Measurements from ENCODE around the gene TMEM45A.
"Not testable (repeated sequence)": the region's sequence is repeated elsewhere in the genome, so short reads cannot be mapped to it uniquely, and the experiment has no call there.

The TMEM45A gene, protein sequence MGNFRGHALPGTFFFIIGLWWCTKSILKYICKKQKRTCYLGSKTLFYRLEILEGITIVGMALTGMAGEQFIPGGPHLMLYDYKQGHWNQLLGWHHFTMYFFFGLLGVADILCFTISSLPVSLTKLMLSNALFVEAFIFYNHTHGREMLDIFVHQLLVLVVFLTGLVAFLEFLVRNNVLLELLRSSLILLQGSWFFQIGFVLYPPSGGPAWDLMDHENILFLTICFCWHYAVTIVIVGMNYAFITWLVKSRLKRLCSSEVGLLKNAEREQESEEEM

DNA sequence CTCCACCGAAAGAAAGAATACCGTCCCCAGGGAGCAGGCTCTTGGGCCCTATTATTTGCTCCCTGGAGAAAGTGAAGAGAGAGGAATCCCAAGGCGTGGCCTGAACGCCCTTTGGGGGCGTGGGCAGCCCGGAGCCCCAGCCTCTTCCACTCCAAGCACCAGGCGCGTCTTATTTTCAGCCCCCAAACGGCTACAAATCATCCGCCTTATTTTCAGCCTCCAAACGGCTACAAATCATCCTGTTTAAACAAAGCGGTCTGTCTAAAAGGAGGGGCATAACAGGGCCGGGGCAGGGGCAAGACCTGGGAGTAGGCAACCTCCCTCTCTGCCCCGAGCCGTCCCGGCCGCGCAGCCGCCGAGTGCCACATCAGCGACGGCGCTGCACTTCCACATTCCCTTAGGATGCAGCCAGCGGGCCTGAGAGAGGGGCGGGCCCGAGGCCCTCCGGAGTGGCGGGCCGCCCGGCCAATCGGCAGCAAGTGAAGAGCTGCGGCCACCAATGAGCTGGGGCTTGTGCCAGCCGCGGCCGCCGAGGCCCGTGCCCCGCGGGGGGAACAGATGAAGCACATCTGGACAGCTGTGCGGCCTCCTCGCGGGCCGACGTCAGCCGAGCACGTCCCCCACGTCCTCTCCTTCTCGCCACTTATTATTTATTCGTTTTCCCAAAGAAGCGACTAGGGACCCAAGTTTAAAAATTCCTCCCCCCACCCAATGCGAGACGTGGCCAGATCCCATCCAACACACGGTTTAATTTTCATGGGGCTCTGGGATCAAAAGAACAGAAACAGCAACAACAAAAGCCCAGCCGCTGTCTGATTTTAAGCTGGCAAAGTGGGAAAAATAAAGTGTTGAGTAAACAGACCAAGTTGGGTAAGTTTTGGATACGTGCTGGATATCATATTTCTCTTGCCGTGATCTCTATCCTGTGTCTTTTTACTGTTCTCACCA, at the start of gene TMEM45A:
Gene TMEM45A, plus strand, starts transcription at position 561 of the 948 bp plus-strand sequence. CDS start 62,593 bp downstream, outside the sequence.
- Histone ChIP-seq H3K9ac (peak within 1 kb of the TSS in 10 of 11 experiments; percentile 27 to 50 (median 40); a peak in 13 of 22 replicates), H3K4me3 (peak within 1 kb of the TSS; percentile 42 to 65 (median 55)), H3K9me3 (replicated peaks in 1 of 11) (peaks cover 0 to 10% (median 6%) of the 10 kb centered on the region in 11 experiments; a peak in 5 of 22 replicates), H4K20me1 (no peaks in the 10 kb centered on the region), H3K27me3 (0 out of 22 replicates have a peak, but pooled peaks cover 0 to 4% (median 0%) of the 10 kb centered on the region in 11 experiments), H3K4me2 (peak within 1 kb of the TSS; percentile 52 to 74 (median 63)), H3K36me3 (no peaks in the 10 kb centered on the region), H3K27ac (no peak within 1 kb of the TSS; a peak in 2 of 22 replicates), H3K4me1 (peaks cover 0 to 10% (median 0%) of the 10 kb centered on the region in 10 experiments; a peak in 5 of 20 replicates)
- TF ChIP-seq Cebpa-rat (IDR thresholded peaks at IDR 0.05) = no peak

DNA sequence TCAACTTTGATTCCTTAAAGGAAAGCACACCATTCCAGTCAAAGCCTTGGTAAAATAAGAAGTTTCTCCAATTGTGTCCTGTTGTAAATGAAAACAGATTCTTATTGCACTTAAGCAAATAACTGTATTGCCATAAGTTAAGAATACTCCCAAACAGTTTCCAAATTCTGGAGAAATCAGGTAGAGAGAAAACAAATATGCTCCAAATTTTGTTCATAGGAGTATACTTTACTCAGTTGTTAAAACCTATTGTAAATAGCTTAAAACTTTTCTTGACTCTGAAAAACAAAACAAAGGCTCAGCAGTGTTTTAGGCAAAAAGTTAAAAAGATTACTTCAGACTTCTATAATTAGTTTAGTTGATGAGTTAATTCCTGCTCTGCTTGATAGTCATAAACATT, 48.7 kb upstream of the TMEM45A start:
- no peaks in the 10 kb centered on the region for H4K20me1 ChIP-seq
- peaks cover 18 to 39% (median 32%) of the 10 kb centered on the region in 11 experiments; a peak in 18 of 22 replicates for H3K9me3 ChIP-seq (replicated peaks in 1 of 11)
- no peaks in the 10 kb centered on the region for H3K27me3 ChIP-seq
- no peaks in the 10 kb centered on the region for H3K36me3 ChIP-seq
- H3K9ac ChIP-seq = no peak overlapping the region
- TF ChIP-seq Cebpa-rat (IDR thresholded peaks at IDR 0.05) = no peak
- no peak overlapping the region for H3K27ac ChIP-seq
- no peak overlapping the region for H3K4me2 ChIP-seq
- H3K4me1 ChIP-seq = no peaks in the 10 kb centered on the region
- no peak overlapping the region for H3K4me3 ChIP-seq

DNA sequence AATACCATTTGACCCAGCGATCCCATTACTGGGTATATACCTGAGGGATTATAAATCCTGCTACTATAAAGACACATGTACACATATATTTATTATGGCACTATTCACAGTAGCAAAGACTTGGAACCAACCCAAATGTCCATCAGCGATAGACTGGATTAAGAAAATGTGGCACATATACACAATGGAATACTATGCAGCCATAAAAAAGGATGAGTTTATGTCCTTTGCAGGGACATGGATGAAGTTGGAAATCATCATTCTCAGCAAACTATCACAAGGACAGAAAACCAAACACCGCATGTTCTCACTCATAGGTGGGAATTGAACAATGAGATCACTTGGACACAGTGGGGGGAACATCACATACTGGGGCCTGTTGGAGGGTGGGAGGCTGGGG, 45.4 kb upstream of the TMEM45A start:
- not testable (repeated sequence) for H3K4me2 ChIP-seq, H3K4me1 ChIP-seq, H3K9ac ChIP-seq, H3K27ac ChIP-seq, H3K4me3 ChIP-seq, H3K36me3 ChIP-seq, H4K20me1 ChIP-seq, H3K27me3 ChIP-seq
- H3K9me3 ChIP-seq (replicated peaks in 1 of 11) = peaks cover 18 to 39% (median 32%) of the 10 kb centered on the region in 11 experiments; a peak in 18 of 22 replicates

DNA sequence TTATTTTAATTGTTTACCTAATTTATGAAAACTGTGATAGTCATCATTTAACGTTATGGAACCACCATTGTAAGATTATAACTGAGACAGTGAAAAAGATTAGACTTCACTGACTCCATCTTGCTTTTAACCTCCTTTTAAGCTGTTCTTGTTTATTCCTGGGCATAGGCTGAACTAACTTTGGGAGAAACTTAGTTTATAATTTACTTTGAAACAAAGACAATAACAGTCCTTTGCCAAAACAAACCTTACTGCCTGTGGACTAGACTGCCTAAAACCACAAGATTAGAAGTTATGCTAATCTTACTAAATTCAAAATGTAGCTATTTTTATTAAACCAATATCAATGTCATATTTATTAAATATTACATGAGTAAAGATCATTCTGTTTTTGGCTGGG, 44.3 kb upstream of the TMEM45A start:
- Histone ChIP-seq H4K20me1 (no peaks in the 10 kb centered on the region), H3K9me3 (replicated peaks in 1 of 11) (peaks cover 18 to 39% (median 32%) of the 10 kb centered on the region in 11 experiments; a peak in 18 of 22 replicates), H3K27me3 (no peaks in the 10 kb centered on the region), H3K4me3 (no peak overlapping the region), H3K36me3 (no peaks in the 10 kb centered on the region), H3K4me2 (no peak overlapping the region), H3K9ac (no peak overlapping the region), H3K27ac (no peak overlapping the region), H3K4me1 (no peaks in the 10 kb centered on the region)
- no peak for TF ChIP-seq Cebpa-rat (IDR thresholded peaks at IDR 0.05)

DNA sequence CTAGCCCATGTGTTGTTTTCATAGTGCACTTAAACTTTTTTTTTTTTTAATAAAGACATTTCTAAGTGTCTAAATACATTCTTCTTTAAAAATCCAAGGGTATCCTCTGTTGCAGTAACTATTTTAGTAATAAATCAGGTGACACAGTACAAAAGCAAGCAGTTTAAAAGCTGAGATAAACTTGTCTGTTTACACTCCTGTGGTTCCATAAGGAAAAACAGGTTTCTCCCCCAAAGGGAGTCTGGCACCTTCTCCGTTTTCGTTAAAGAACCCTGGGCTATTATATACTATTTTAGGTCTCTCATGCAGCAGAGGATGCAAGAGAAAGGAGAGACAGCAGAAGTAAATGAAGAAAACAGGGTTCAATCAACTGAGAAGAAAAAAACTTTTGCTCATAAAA, 43.2 kb upstream of the TMEM45A start:
- H3K36me3 ChIP-seq = no peaks in the 10 kb centered on the region
- H3K27ac ChIP-seq = no peak overlapping the region
- no peak overlapping the region for H3K4me2 ChIP-seq
- no peak for TF ChIP-seq Cebpa-rat (IDR thresholded peaks at IDR 0.05)
- H3K4me3 ChIP-seq = no peak overlapping the region
- H3K9me3 ChIP-seq (replicated peaks in 1 of 11) = peaks cover 12 to 29% (median 23%) of the 10 kb centered on the region in 11 experiments; a peak in 18 of 22 replicates
- no peaks in the 10 kb centered on the region for H3K27me3 ChIP-seq
- H4K20me1 ChIP-seq = no peaks in the 10 kb centered on the region
- H3K4me1 ChIP-seq = no peaks in the 10 kb centered on the region
- no peak overlapping the region for H3K9ac ChIP-seq

DNA sequence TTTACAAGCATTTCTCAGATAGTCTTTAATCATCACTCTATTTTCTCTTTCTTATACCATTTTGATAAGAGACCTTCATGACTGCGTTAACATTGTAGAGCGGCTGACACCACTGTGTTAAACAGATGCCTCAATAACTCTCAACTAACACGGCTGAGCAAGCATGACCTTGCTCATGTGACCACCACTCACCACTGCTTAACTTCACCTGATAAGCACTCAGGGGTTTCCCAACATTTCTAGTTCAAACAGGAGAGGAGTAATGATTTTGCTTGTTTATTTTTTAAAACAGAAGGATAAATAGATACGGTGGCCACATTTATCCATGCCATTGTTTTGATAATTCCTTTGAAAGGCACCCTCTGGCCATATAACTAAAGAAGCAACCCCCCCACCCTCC, 37.7 kb upstream of the TMEM45A start:
- Histone ChIP-seq H3K27ac (no peak overlapping the region), H4K20me1 (no peaks in the 10 kb centered on the region), H3K4me3 (no peak overlapping the region), H3K27me3 (no peaks in the 10 kb centered on the region), H3K4me2 (peak overlapping the region in 5 of 11 experiments; percentile 53 to 75 (median 64); a peak in 5 of 22 replicates), H3K9me3 (replicated peaks in 1 of 11) (no peaks in the 10 kb centered on the region), H3K36me3 (no peaks in the 10 kb centered on the region), H3K9ac (no peak overlapping the region), H3K4me1 (peaks cover 10 to 21% (median 18%) of the 10 kb centered on the region in 10 experiments)
- no peak for TF ChIP-seq Cebpa-rat (IDR thresholded peaks at IDR 0.05)

DNA sequence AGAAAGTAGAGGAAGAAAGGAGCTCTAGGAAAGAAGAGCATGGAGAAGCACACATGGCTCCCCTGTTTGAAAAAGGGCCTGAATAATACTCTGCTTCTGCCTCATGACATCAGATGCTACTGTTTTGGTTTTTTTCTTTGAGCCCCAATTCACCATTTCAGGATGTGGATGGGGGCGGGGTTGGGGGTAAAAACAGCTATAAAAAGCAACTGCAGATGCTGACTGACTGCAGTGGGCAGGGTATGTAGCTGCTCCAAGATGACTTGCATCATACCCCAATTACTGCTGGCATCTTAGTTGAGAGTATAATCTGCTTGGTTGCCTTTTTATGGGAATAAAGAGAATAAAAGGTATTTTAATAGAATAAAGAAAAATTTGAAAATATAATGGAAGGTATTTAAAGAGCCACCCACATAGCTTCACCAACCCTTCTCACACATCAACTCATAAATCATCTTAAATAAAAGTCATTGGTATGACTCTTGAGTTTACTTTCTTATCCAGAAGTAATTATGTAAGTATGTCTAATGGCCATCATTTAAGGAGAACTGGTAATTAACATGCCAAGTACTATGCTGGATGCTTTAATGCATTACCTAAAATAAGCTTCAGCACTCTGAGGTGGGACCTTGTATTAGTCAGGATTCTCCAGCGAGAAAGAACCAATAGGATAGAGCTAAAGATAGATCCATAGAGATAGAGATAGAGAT, 36.4 kb upstream of the TMEM45A start:
- peak overlapping the region; percentile 2 to 75 (median 62); a peak in 20 of 22 replicates for H3K4me2 ChIP-seq
- no peaks in the 10 kb centered on the region for H3K9me3 ChIP-seq (replicated peaks in 1 of 11)
- no peak for TF ChIP-seq Cebpa-rat (IDR thresholded peaks at IDR 0.05)
- H3K27me3 ChIP-seq = no peaks in the 10 kb centered on the region
- H3K4me1 ChIP-seq = peaks cover 10 to 21% (median 18%) of the 10 kb centered on the region in 10 experiments
- no peaks in the 10 kb centered on the region for H3K36me3 ChIP-seq
- peak overlapping the region in 2 of 11 experiments; percentile 2 to 5; a peak in 1 of 22 replicates for H3K9ac ChIP-seq
- no peak overlapping the region for H3K4me3 ChIP-seq
- H3K27ac ChIP-seq = peak overlapping the region in 3 of 11 experiments; percentile 48 to 56 (median 49); a peak in 5 of 22 replicates
- H4K20me1 ChIP-seq = no peaks in the 10 kb centered on the region

DNA sequence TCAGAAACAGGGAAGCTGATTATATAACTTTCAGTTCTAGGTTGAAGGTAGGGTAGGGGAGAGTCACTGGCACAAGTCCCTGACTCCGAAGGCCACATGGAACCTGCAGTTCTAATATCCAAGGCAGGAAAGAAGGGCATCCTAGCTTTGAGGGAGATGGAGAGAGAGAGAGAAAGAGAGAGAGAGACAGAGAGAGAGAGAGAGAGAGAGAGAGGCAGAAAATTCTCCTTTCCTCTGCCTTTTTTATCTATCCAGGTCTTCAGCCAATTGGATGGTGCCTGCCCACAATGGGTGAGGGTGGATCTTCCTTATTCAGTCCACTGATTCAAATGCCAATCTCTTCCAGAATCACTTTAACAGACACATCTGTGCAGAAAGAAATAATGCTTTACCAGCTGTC, 35.7 kb upstream of the TMEM45A start:
- no peak for TF ChIP-seq Cebpa-rat (IDR thresholded peaks at IDR 0.05)
- H3K36me3 ChIP-seq = no peaks in the 10 kb centered on the region
- H3K4me2 ChIP-seq = peak overlapping the region in 4 of 11 experiments; percentile 53 to 75 (median 63); a peak in 4 of 22 replicates
- H4K20me1 ChIP-seq = no peaks in the 10 kb centered on the region
- H3K27ac ChIP-seq = no peak overlapping the region
- no peak overlapping the region for H3K9ac ChIP-seq
- H3K9me3 ChIP-seq (replicated peaks in 1 of 11) = no peaks in the 10 kb centered on the region
- peaks cover 10 to 21% (median 18%) of the 10 kb centered on the region in 10 experiments for H3K4me1 ChIP-seq
- no peaks in the 10 kb centered on the region for H3K27me3 ChIP-seq
- no peak overlapping the region for H3K4me3 ChIP-seq

Data from BLaER1 treated with 17β-estradiol and CSF1 and Interleukin-3, amounts not matched to agents 10 nM and 100 nM (cell line).